ENCODE measurements around the gene TMEM53. TPM values are rescaled to one million over a fixed set of nuclear protein-coding genes. Genes with fewer than 3 reads are reported as not detected.

Gene TMEM53
- total RNA-seq, 1 donor from 2014 or later = 6.3 TPM

- DNase-seq (ENCODE audit: low read depth) = no peak
- no peak for TF ChIP-seq CTCF (conservative IDR thresholded peaks at IDR 0.05; ENCODE audit: low read depth, low read length)
These were observed 23.9 kb upstream of the TMEM53 start for GRCh38 chr1:44698138-44698537.

GRCh38 chr1:44696789-44697345 is 22.6 kb upstream of the TMEM53 start:
- H3K4me3 ChIP-seq (ENCODE audit: low read depth, low read length) = no peak overlapping the region
- DNase-seq (ENCODE audit: low read depth) = no peak
- no peak for TF ChIP-seq CTCF (conservative IDR thresholded peaks at IDR 0.05; ENCODE audit: low read depth, low read length)

More at GRCh38 chr1:44698138-44698537, 23.9 kb upstream of the TMEM53 start:
- no peak overlapping the region for H3K4me3 ChIP-seq (ENCODE audit: low read depth, low read length)

- DNase-seq (ENCODE audit: low read depth) = no peak
These were observed 21.8 kb upstream of the TMEM53 start for GRCh38 chr1:44696101-44696500.

GRCh38 chr1:44695671-44696070 is 21.4 kb upstream of the TMEM53 start:
- DNase-seq (ENCODE audit: low read depth) = no peak
- TF ChIP-seq CTCF (conservative IDR thresholded peaks at IDR 0.05; ENCODE audit: low read depth, low read length) = no peak
- no peak overlapping the region for H3K4me3 ChIP-seq (ENCODE audit: low read depth, low read length)

More at GRCh38 chr1:44696101-44696500, 21.8 kb upstream of the TMEM53 start:
- TF ChIP-seq CTCF (conservative IDR thresholded peaks at IDR 0.05; ENCODE audit: low read depth, low read length) = no peak
- no peak overlapping the region for H3K4me3 ChIP-seq (ENCODE audit: low read depth, low read length)

GRCh38 chr1:44694863-44695478 is 20.7 kb upstream of the TMEM53 start:
- no peak for TF ChIP-seq CTCF (conservative IDR thresholded peaks at IDR 0.05; ENCODE audit: low read depth, low read length)

GRCh38 chr1:44693900-44694299 is 19.6 kb upstream of the TMEM53 start:
- TF ChIP-seq CTCF (conservative IDR thresholded peaks at IDR 0.05; ENCODE audit: low read depth, low read length) = no peak
- DNase-seq (ENCODE audit: low read depth) = no peak

More at GRCh38 chr1:44694863-44695478, 20.7 kb upstream of the TMEM53 start:
- no peak for DNase-seq (ENCODE audit: low read depth)
- H3K4me3 ChIP-seq (ENCODE audit: low read depth, low read length) = no peak overlapping the region

GRCh38 chr1:44693159-44693558 is 18.9 kb upstream of the TMEM53 start:
- no peak for TF ChIP-seq CTCF (conservative IDR thresholded peaks at IDR 0.05; ENCODE audit: low read depth, low read length)
- no peak overlapping the region for H3K4me3 ChIP-seq (ENCODE audit: low read depth, low read length)
- DNase-seq (ENCODE audit: low read depth) = no peak

More at GRCh38 chr1:44693900-44694299, 19.6 kb upstream of the TMEM53 start:
- H3K4me3 ChIP-seq (ENCODE audit: low read depth, low read length) = no peak overlapping the region
